OCI-LY1 (cell line): ENCODE data around the gene FAM47E.
"Not testable (repeated sequence)": the region's sequence is repeated elsewhere in the genome, so short reads cannot be mapped to it uniquely, and the experiment has no call there.

Experiments used
- H2AFZ ChIP-seq: fragments of 200-600 bp; sonication (generic), shearing (Covaris generic); 2 replicates; pipeline ENCODE4 v1.6.0; 2014; ENCODE audit warnings: antibody characterized with exemption, mild to moderate bottlenecking, low read length
- H3F3A ChIP-seq: fragments of 200-600 bp; sonication (generic), shearing (Covaris generic); 2 replicates; pipeline ENCODE4 v1.6.0; 2014; ENCODE audit warnings: mild to moderate bottlenecking, antibody characterized with exemption, low read length, moderate library complexity; ENCODE audit not compliant: insufficient read depth
- H3K27ac ChIP-seq: fragments of 200-600 bp; sonication (generic); 2 replicates; pipeline ENCODE4 v1.5.1; 2014; ENCODE audit warnings: low read length, mixed run types, mild to moderate bottlenecking, low read depth; ENCODE audit not compliant: poor library complexity, severe bottlenecking
- H3K27me3 ChIP-seq: fragments of 200-600 bp; sonication (generic); 2 replicates; pipeline ENCODE4 v1.6.0; 2014; ENCODE audit warnings: antibody characterized with exemption, mild to moderate bottlenecking, low read length, moderate library complexity; ENCODE audit not compliant: insufficient read depth
- H3K36me3 ChIP-seq: fragments of 200-600 bp; sonication (generic); 2 replicates; pipeline ENCODE4 v1.6.1; 2014; ENCODE audit warnings: mild to moderate bottlenecking, antibody characterized with exemption, low read length, moderate library complexity, mixed read lengths; ENCODE audit not compliant: insufficient read depth
- H3K4me1 ChIP-seq: fragments of 200-600 bp; sonication (generic); 2 replicates; pipeline ENCODE4 v1.5.1; 2014; ENCODE audit warnings: mild to moderate bottlenecking, low read length, moderate library complexity; ENCODE audit not compliant: insufficient read depth, severe bottlenecking
- H3K4me2 ChIP-seq: fragments of 200-600 bp; sonication (generic), shearing (Covaris generic); 2 replicates; pipeline ENCODE4 v1.6.1; 2014; ENCODE audit warnings: low read length
- H3K4me3 ChIP-seq: fragments of 200-600 bp; sonication (generic); 2 replicates; pipeline ENCODE4 v1.5.1; 2014; ENCODE audit warnings: low read length, low read depth, mild to moderate bottlenecking, mixed read lengths; ENCODE audit not compliant: poor library complexity, severe bottlenecking
- H3K79me2 ChIP-seq: fragments of 200-600 bp; shearing (Covaris generic); 2 replicates; pipeline ENCODE4 v1.6.1; 2016; ENCODE audit warnings: mixed run types, low read length, mixed read lengths; ENCODE audit not compliant: insufficient read depth
- H3K9ac ChIP-seq: fragments of 200-600 bp; sonication (generic), shearing (Covaris generic); 2 replicates; pipeline ENCODE4 v1.6.1; 2014; ENCODE audit warnings: mild to moderate bottlenecking, low read length, mixed read lengths
- H3K9me2 ChIP-seq: fragments of 200-600 bp; sonication (generic), shearing (Covaris generic); 2 replicates; pipeline ENCODE4 v1.6.1; 2014; ENCODE audit warnings: low read depth, mild to moderate bottlenecking, low read length, mixed read lengths
- H3K9me3 ChIP-seq: fragments of 200-600 bp; shearing (Covaris generic); 2 replicates; pipeline ENCODE4 v1.6.1; 2014; ENCODE audit warnings: low read length, mixed read lengths
- H4K20me1 ChIP-seq: fragments of 200-600 bp; sonication (generic), shearing (Covaris generic); 2 replicates; pipeline ENCODE4 v1.6.0; 2016; ENCODE audit warnings: mild to moderate bottlenecking, low read length; ENCODE audit not compliant: insufficient read depth
- EZH2 ChIP-seq: fragments of 200-600 bp; sonication (generic), shearing (Covaris generic); IDR thresholded peaks from 2 replicates; pipeline ENCODE4 v1.8.0; 2017; ENCODE audit warnings: borderline replicate concordance, mixed run types, mild to moderate bottlenecking, antibody characterized with exemption, low read length, moderate library complexity, mixed read lengths
- TF ChIP-seq, protein P1 (sequence below): fragments of 200-600 bp; sonication (generic), shearing (Covaris generic); IDR thresholded peaks from 2 replicates; pipeline ENCODE4 v1.5.1; 2017; ENCODE audit warnings: mild to moderate bottlenecking, antibody characterized with exemption, low read length, moderate library complexity, mixed read lengths

FAM47E gene

DNA sequence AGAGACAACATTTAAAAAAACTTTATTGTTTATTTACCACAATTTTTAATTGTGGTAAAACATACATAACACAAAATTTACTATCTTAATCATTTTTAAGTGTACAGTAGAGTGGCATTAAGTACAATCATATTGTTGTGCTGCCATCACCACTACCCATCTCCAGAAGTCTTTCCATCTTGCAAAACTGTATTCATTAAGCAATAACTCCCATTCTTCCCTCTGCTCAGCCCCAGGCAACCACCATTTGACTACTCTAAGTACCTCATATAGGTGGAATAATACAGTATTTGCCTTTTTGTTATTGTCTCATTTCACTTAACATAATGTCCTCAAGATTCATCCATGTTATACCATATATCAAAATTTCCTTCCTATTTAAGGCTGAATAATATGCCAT is 12.8 kb upstream of the FAM47E start:
- Histone ChIP-seq H3K4me1 (no peaks in the 10 kb centered on the region), H3K36me3 (no peaks in the 10 kb centered on the region), H3K4me2 (no peak overlapping the region), H3F3A (no peaks in the 10 kb centered on the region), H3K4me3 (no peak overlapping the region), H4K20me1 (no peaks in the 10 kb centered on the region), H3K27ac (no peak overlapping the region), H2AFZ (no peak overlapping the region), H3K9me3 (no peaks in the 10 kb centered on the region), H3K27me3 (no peaks in the 10 kb centered on the region), H3K9me2 (no peaks in the 10 kb centered on the region), H3K9ac (no peak overlapping the region), H3K79me2 (no peaks in the 10 kb centered on the region)
- TF ChIP-seq, protein P1, sequence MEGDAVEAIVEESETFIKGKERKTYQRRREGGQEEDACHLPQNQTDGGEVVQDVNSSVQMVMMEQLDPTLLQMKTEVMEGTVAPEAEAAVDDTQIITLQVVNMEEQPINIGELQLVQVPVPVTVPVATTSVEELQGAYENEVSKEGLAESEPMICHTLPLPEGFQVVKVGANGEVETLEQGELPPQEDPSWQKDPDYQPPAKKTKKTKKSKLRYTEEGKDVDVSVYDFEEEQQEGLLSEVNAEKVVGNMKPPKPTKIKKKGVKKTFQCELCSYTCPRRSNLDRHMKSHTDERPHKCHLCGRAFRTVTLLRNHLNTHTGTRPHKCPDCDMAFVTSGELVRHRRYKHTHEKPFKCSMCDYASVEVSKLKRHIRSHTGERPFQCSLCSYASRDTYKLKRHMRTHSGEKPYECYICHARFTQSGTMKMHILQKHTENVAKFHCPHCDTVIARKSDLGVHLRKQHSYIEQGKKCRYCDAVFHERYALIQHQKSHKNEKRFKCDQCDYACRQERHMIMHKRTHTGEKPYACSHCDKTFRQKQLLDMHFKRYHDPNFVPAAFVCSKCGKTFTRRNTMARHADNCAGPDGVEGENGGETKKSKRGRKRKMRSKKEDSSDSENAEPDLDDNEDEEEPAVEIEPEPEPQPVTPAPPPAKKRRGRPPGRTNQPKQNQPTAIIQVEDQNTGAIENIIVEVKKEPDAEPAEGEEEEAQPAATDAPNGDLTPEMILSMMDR: no peak
- TF ChIP-seq EZH2: no peak

DNA sequence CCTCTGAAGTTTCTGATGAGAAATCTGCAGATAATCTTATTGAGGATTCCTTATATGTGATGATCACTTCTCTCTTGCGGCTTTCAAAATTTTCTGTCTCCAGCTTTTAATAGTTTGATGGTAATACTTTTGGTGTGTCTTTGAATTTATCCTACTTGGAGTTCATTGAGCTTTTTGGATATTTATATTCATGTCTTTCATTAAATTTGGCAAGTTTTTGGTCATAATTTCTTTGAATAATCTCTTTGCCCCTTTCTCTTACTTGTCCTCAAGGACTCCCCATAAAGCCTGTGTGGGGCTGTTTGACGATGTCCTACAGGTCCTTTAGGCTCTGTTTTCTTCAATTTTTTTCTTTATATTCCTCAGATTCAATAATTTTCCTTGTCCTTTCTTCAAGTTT is 11.3 kb upstream of the FAM47E start:
- no peaks in the 10 kb centered on the region for H3F3A ChIP-seq
- H3K9me3 ChIP-seq: no peaks in the 10 kb centered on the region
- no peak overlapping the region for H3K27ac ChIP-seq
- no peaks in the 10 kb centered on the region for H3K79me2 ChIP-seq
- H3K9me2 ChIP-seq: no peaks in the 10 kb centered on the region
- H3K9ac ChIP-seq: no peak overlapping the region
- TF ChIP-seq, protein P1: no peak
- TF ChIP-seq EZH2: no peak
- H4K20me1 ChIP-seq: no peaks in the 10 kb centered on the region
- no peak overlapping the region for H3K4me3 ChIP-seq
- no peaks in the 10 kb centered on the region for H3K27me3 ChIP-seq
- no peak overlapping the region for H3K4me2 ChIP-seq
- no peaks in the 10 kb centered on the region for H3K36me3 ChIP-seq
- H3K4me1 ChIP-seq: no peaks in the 10 kb centered on the region
- H2AFZ ChIP-seq: no peak overlapping the region

- not testable (repeated sequence) for H2AFZ ChIP-seq, H3K27me3 ChIP-seq, H3K4me3 ChIP-seq, H3K9me3 ChIP-seq, H3K27ac ChIP-seq, H3K36me3 ChIP-seq, H3K9ac ChIP-seq, H4K20me1 ChIP-seq, H3K9me2 ChIP-seq, H3F3A ChIP-seq, H3K4me2 ChIP-seq, H3K79me2 ChIP-seq, H3K4me1 ChIP-seq
These were observed 7.6 kb upstream of the FAM47E start for GRCh38 chr4:76243877-76244276.

GRCh38 chr4:76246025-76246424 is 5.5 kb upstream of the FAM47E start:
- Histone ChIP-seq H3K36me3 (no peaks in the 10 kb centered on the region), H3K4me1 (no peaks in the 10 kb centered on the region), H3K9me2 (no peaks in the 10 kb centered on the region), H3K4me3 (no peak overlapping the region), H3K9me3 (no peaks in the 10 kb centered on the region), H2AFZ (no peak overlapping the region), H4K20me1 (no peaks in the 10 kb centered on the region), H3K79me2 (no peaks in the 10 kb centered on the region), H3F3A (no peaks in the 10 kb centered on the region), H3K9ac (no peak overlapping the region), H3K4me2 (no peak overlapping the region), H3K27me3 (no peaks in the 10 kb centered on the region), H3K27ac (no peak overlapping the region)
- no peak for TF ChIP-seq EZH2
- TF ChIP-seq, protein P1: no peak
